H9 (cell line): Measurements from ENCODE around the gene DCTN1. TPM values are rescaled to one million over a fixed set of nuclear protein-coding genes. Genes with fewer than 3 reads are reported as not detected.

Experiments used
- DNase-seq: peaks from one replicate; pipeline ENCODE4 v3.0.0-alpha.2; 2017
- H2AFZ ChIP-seq: one replicate; pipeline ENCODE4 v1.6.1; 2013; ENCODE audit warnings: mild to moderate bottlenecking, low read length, control low read depth, moderate library complexity
- H2AK5ac ChIP-seq: 2 replicates; pipeline ENCODE4 v1.6.1; 2013; ENCODE audit warnings: low read length, control low read depth, mixed read lengths; ENCODE audit not compliant: insufficient read length
- H2BK120ac ChIP-seq: one replicate; pipeline ENCODE4 v1.6.1; 2013; ENCODE audit warnings: low read depth, mild to moderate bottlenecking, low read length, control low read depth, inconsistent platforms; ENCODE audit not compliant: poor library complexity, severe bottlenecking
- H2BK12ac ChIP-seq: 2 replicates; pipeline ENCODE4 v1.6.1; 2013; ENCODE audit warnings: low read length, control low read depth, mixed read lengths, low read depth; ENCODE audit not compliant: insufficient read length
- H2BK15ac ChIP-seq: 2 replicates; pipeline ENCODE4 v1.6.1; 2013; ENCODE audit warnings: low read depth, low read length, control low read depth
- H2BK20ac ChIP-seq: one replicate; pipeline ENCODE4 v1.6.1; 2013; ENCODE audit warnings: low read depth, mild to moderate bottlenecking, low read length, control low read depth, inconsistent platforms; ENCODE audit not compliant: poor library complexity, severe bottlenecking
- H2BK5ac ChIP-seq: 2 replicates; pipeline ENCODE4 v1.6.1; 2013; ENCODE audit warnings: low read length, control low read depth, mixed read lengths; ENCODE audit not compliant: insufficient read length
- H3K14ac ChIP-seq: 2 replicates; pipeline ENCODE4 v1.6.1; 2013; ENCODE audit warnings: low read length, control low read depth; ENCODE audit not compliant: insufficient read depth
- H3K18ac ChIP-seq: 2 replicates; pipeline ENCODE4 v1.6.1; 2013; ENCODE audit warnings: low read depth, mild to moderate bottlenecking, mixed read lengths, low read length, control low read depth; ENCODE audit not compliant: insufficient read length
- H3K23ac ChIP-seq: 2 replicates; pipeline ENCODE4 v1.6.1; 2013; ENCODE audit warnings: low read length, control low read depth, mixed read lengths, low read depth; ENCODE audit not compliant: insufficient read length
- H3K23me2 ChIP-seq: 2 replicates; pipeline ENCODE4 v1.6.1; 2013; ENCODE audit warnings: low read depth, mild to moderate bottlenecking, mixed read lengths, low read length, control low read depth; ENCODE audit not compliant: insufficient read length, poor library complexity, severe bottlenecking
- H3K27ac ChIP-seq: 2 replicates; pipeline ENCODE4 v1.5.1; 2013; ENCODE audit warnings: low read length, control low read depth, mixed read lengths, low read depth; ENCODE audit not compliant: insufficient read length
- H3K27me3 ChIP-seq: 2 replicates; pipeline ENCODE4 v1.6.1; 2013; ENCODE audit warnings: low read length, control low read depth, inconsistent platforms; ENCODE audit not compliant: insufficient read depth
- H3K4ac ChIP-seq: 2 replicates; pipeline ENCODE4 v1.6.1; 2013; ENCODE audit warnings: low read depth, mild to moderate bottlenecking, control low read depth, inconsistent platforms, low read length, moderate library complexity
- H3K4me1 ChIP-seq: 2 replicates; pipeline ENCODE4 v1.6.1; 2013; ENCODE audit warnings: low read length, control low read depth, inconsistent platforms; ENCODE audit not compliant: insufficient read depth
- H3K4me2 ChIP-seq: 2 replicates; pipeline ENCODE4 v1.6.1; 2013; ENCODE audit warnings: low read length, control low read depth, mixed read lengths; ENCODE audit not compliant: insufficient read length, insufficient read depth
- H3K56ac ChIP-seq: 2 replicates; pipeline ENCODE4 v1.6.1; 2013; ENCODE audit warnings: low read depth, mild to moderate bottlenecking, mixed read lengths, low read length, control low read depth; ENCODE audit not compliant: insufficient read length
- H3K79me1 ChIP-seq: 2 replicates; pipeline ENCODE4 v1.6.1; 2013; ENCODE audit warnings: low read depth, mild to moderate bottlenecking, moderate library complexity, low read length, control low read depth, inconsistent platforms; ENCODE audit not compliant: insufficient read depth, poor library complexity, severe bottlenecking
- H3K79me2 ChIP-seq: 2 replicates; pipeline ENCODE4 v1.6.1; 2013; ENCODE audit warnings: low read length, control low read depth, inconsistent platforms; ENCODE audit not compliant: insufficient read depth
- H3K9ac ChIP-seq: 2 replicates; pipeline ENCODE4 v1.6.1; 2013; ENCODE audit warnings: low read length, control low read depth, mixed read lengths; ENCODE audit not compliant: insufficient read length; ENCODE audit errors: extremely low read depth
- H3K9me3 ChIP-seq: one replicate; pipeline ENCODE4 v1.6.1; 2013; ENCODE audit warnings: low read depth, low read length, inconsistent platforms; ENCODE audit not compliant: control insufficient read depth
- H3T11ph ChIP-seq: one replicate; pipeline ENCODE4 v1.6.1; 2013; ENCODE audit warnings: mild to moderate bottlenecking, low read length, control low read depth, inconsistent platforms
- H4K20me1 ChIP-seq: one replicate; pipeline ENCODE4 v1.6.1; 2013; ENCODE audit not compliant: control insufficient read depth, insufficient read length, insufficient read depth
- H4K5ac ChIP-seq: 2 replicates; pipeline ENCODE4 v1.6.1; 2013; ENCODE audit warnings: low read depth, mild to moderate bottlenecking, mixed read lengths, low read length, control low read depth; ENCODE audit not compliant: insufficient read length
- H4K8ac ChIP-seq: replicated peaks from 2 replicates; pipeline ENCODE4 v1.6.1; 2013; ENCODE audit warnings: low read length, control low read depth, mixed read lengths, low read depth; ENCODE audit not compliant: insufficient read length
- H4K91ac ChIP-seq: 2 replicates; pipeline ENCODE4 v1.6.1; 2013; ENCODE audit warnings: low read depth, mild to moderate bottlenecking, moderate library complexity, mixed read lengths, low read length, control low read depth; ENCODE audit not compliant: insufficient read length
- H3K27ac Mint-ChIP-seq, 3 experiments: 2 replicates in 2 of 3; 3 replicates in 1 of 3; pipeline ENCODE4 v1.8.0; 2020 to 2021; ENCODE audit warnings: mixed read lengths in 3 of 3, mild to moderate bottlenecking in 1 of 3, moderate library complexity in 1 of 3
- H3K27me3 Mint-ChIP-seq: 2 replicates; pipeline ENCODE4 v1.8.0; 2021; ENCODE audit warnings: low read depth, mild to moderate bottlenecking, moderate library complexity, mixed read lengths
- H3K36me3 Mint-ChIP-seq, 3 experiments: 2 replicates in 2 of 3; 3 replicates in 1 of 3; pipeline ENCODE4 v1.8.0; 2020 to 2021; ENCODE audit warnings: low read depth in 3 of 3, mixed read lengths in 3 of 3; ENCODE audit not compliant: insufficient read depth in 1 of 3
- H3K4me1 Mint-ChIP-seq, 2 experiments: 2 replicates each; pipeline ENCODE4 v1.8.0; 2020; ENCODE audit warnings: mixed read lengths in 2 of 2
- H3K4me3 Mint-ChIP-seq, 2 experiments: 2 replicates in 1 of 2; 3 replicates in 1 of 2; pipeline ENCODE4 v1.8.0; 2020 to 2021; ENCODE audit warnings: mild to moderate bottlenecking in 2 of 2, mixed read lengths in 2 of 2, moderate library complexity in 1 of 2
- H3K9me3 Mint-ChIP-seq, 2 experiments: 2 replicates in 1 of 2; 3 replicates in 1 of 2; pipeline ENCODE4 v1.8.0; 2020; ENCODE audit warnings: mild to moderate bottlenecking in 2 of 2, mixed read lengths in 2 of 2, moderate library complexity in 1 of 2
- WGBS: extraction: QIAGEN DNeasy Blood & Tissue Kit; methylation state at CpG from one replicate; pipeline ENCODE4 v1.1.7; 2013; ENCODE audit warnings: missing lambda C conversion rate, low lambda C conversion rate, mixed read lengths; ENCODE audit not compliant: insufficient read length; ENCODE audit errors: extremely low coverage; 5-methylcytosine and 5-hydroxymethylcytosine counted together
- total RNA-seq: library from RNA; stranded (reverse); gene quantifications from 2 replicates; pipeline ENCODE4 v1.2.1, GENCODE V29; 2021
- TF ChIP-seq, protein P1 (sequence below): fragments of 200-600 bp; sonication (generic); conservative IDR thresholded peaks from 3 replicates; pipeline ENCODE4 v1.8.0; 2021; ENCODE audit warnings: antibody characterized with exemption, mild to moderate bottlenecking

The DCTN1 gene
- total RNA-seq, 1 experiment from 2014 or later = 141 TPM

DNA sequence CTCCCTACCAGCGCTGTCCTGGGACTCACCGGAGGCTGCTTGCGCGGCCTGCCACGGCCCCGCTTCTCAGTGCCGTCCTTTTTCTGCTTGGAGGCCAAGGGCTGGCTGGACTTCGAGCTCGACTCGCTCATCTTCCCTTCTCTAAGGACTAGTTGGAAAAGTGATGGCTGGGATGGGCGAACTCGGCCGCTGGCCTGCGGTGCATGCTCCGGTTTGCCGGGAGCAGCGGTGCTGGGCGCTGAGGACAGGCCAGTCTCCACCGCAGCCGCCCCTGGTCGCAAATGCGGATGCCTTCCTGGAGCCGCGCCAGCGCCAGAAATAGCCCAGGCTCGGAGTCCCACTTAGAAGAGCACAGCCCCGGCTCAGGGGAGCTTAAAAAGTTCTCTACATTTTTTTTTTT, 38.2 kb upstream of the DCTN1 start:
- Histone ChIP-seq H3K4me1 (no peaks in the 10 kb centered on the region), H3K4ac (no peak overlapping the region), H2BK12ac (no peak overlapping the region), H3K23ac (no peak overlapping the region), H3K79me2 (no peaks in the 10 kb centered on the region), H3K56ac (no peak overlapping the region), H2AFZ (no peak overlapping the region), H2AK5ac (no peak overlapping the region), H4K20me1 (no peaks in the 10 kb centered on the region), H3K23me2 (peaks cover 9% of the 10 kb centered on the region), H3K14ac (no peak overlapping the region), H2BK15ac (no peak overlapping the region), H2BK120ac (no peak overlapping the region), H3K9me3 (no peaks in the 10 kb centered on the region), H3K79me1 (no peaks in the 10 kb centered on the region), H3K18ac (no peak overlapping the region), H4K5ac (no peak overlapping the region), H4K8ac (no peak overlapping the region), H3K4me2 (no peak overlapping the region), H3K27me3 (no peaks in the 10 kb centered on the region), H2BK20ac (no peak overlapping the region), H3K27ac (no peak overlapping the region), H4K91ac (no peak overlapping the region), H3T11ph (no peak overlapping the region), H3K9ac (no peak overlapping the region), H2BK5ac (no peak overlapping the region)
- H3K27ac Mint-ChIP-seq = no peak overlapping the region
- peaks cover 0 to 7% (median 0%) of the 10 kb centered on the region in 3 experiments; a peak in 6 of 7 replicates for H3K36me3 Mint-ChIP-seq
- peaks cover 8 to 25% of the 10 kb centered on the region in 2 experiments for H3K4me1 Mint-ChIP-seq
- WGBS = no CpG with 5 or more reads among the region's 27 CpGs
- TF ChIP-seq, protein P1, sequence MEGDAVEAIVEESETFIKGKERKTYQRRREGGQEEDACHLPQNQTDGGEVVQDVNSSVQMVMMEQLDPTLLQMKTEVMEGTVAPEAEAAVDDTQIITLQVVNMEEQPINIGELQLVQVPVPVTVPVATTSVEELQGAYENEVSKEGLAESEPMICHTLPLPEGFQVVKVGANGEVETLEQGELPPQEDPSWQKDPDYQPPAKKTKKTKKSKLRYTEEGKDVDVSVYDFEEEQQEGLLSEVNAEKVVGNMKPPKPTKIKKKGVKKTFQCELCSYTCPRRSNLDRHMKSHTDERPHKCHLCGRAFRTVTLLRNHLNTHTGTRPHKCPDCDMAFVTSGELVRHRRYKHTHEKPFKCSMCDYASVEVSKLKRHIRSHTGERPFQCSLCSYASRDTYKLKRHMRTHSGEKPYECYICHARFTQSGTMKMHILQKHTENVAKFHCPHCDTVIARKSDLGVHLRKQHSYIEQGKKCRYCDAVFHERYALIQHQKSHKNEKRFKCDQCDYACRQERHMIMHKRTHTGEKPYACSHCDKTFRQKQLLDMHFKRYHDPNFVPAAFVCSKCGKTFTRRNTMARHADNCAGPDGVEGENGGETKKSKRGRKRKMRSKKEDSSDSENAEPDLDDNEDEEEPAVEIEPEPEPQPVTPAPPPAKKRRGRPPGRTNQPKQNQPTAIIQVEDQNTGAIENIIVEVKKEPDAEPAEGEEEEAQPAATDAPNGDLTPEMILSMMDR = no peak
- DNase-seq = no peak
- peaks cover 35% of the 10 kb centered on the region for H3K27me3 Mint-ChIP-seq
- no peaks in the 10 kb centered on the region; a peak in 1 of 5 replicates for H3K9me3 Mint-ChIP-seq
- no peak overlapping the region for H3K4me3 Mint-ChIP-seq
